Kidney tubule cell (primary cell): ENCODE results near the gene DHX38.

Experiments
- DNase-seq: peaks from one replicate; pipeline ENCODE4 v3.0.0-alpha.2; 2018; ENCODE audit warnings: low spot score

Gene DHX38

GRCh38 chr16:72083778-72084404, 9.8 kb upstream of the DHX38 start:
- peak; percentile 22 for DNase-seq

DNA sequence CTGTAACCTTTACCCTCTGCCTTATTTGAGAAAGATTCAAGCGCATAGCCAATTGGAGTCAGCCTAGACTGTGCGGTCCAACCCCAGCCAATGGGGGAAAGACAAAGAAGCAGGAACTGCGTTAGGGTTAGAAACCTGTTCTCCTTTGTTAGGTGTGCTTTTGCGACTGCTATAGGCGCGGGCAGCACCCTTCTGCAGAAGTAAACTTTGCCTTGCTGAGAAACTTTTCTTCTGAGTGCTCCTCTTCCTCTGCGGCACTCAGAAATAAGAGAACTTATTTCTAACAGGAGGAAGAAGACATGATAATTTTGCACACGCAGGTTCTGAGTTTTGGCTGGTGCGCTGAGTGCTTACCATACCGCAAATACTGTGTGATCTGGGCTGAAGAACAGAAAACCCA, 9.2 kb upstream of the DHX38 start:
- DNase-seq: no peak

GRCh38 chr16:72085002-72085401, 8.6 kb upstream of the DHX38 start:
- DNase-seq: no peak

DNA sequence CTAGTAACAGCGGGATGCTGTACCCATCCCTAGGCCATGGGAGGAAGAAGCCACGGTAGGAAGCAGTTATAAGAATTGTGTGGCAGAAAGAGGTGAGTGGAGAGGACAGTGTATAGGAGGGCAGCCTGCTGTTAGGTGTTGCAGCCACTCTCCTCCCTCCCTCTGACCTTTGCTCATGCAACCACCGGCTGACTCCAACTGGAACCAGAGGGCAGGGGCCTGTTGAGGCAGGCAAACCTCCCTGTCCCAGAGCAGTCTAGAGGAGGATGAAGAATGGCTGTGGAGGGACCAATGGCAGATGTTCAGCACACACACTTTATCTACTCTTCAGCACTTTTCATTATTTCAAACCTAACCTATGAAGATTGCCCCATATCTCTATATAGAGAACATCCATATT, 2.4 kb upstream of the DHX38 start:
- no peak for DNase-seq

DNA sequence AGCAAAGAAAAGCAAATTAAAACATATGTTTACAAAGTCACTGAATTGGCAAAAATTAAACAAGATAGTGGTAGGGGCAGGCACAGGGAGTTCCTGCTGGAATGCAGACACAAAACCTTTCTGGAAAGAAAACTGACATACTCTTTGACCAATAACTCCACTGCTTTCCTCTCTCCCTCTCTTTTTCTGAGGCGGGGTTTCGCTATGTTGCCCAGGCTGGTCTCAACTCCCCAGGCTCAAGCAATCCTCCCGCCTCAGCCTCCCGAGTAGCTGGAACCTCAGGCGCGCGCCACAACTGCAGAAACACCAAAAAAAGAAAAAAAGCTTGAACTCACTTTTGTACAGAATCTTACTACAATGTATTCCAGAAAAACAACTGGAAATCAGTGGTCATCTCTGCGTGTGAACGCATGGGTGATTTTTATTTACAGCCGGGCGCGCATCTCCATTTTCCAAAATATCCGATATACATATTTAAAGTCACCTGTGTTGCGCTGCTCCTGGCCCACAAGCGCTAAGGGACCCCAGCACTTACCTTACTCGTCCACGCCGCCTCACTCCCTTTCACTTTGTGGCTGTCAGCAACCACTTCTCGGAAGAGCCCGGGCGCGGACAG, 707 bp upstream of the DHX38 start:
- DNase-seq: peak; percentile 70

DNA sequence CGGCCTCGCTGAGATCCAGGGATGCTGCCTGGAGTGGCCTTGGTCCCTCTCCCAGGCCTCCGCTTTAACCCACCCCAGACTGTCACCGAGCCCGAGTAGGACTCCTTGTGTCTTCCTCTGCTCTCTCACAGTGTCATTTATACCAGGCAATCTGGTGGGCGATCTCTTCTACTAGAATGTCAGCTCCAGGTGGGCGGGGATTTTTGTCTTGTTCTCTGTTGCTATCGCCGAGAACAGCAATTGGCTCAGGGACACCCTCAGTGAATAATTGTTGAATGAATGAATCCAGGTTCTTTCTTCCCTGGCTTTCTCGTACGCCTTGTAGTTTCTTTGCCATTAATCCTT, 591 bp downstream of the DHX38 start:
- DNase-seq: peak; percentile 15

DNA sequence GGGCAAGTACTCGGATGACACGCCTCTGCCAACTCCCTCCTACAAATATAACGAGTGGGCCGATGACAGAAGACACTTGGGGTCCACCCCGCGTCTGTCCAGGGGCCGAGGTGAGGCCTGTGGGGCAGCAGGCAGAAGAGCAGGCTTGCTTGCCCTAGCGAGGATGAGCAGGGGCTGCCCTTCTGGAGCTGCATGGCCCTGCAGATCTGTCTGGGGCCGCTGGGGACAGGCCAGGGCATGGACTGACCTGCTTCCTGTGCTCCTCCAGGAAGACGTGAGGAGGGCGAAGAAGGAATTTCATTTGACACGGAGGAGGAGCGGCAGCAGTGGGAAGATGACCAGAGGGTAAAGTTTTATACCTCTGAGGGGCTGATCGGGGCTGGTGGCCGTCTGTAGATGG, 5.3 kb downstream of the DHX38 start:
- DNase-seq: no peak

DNA sequence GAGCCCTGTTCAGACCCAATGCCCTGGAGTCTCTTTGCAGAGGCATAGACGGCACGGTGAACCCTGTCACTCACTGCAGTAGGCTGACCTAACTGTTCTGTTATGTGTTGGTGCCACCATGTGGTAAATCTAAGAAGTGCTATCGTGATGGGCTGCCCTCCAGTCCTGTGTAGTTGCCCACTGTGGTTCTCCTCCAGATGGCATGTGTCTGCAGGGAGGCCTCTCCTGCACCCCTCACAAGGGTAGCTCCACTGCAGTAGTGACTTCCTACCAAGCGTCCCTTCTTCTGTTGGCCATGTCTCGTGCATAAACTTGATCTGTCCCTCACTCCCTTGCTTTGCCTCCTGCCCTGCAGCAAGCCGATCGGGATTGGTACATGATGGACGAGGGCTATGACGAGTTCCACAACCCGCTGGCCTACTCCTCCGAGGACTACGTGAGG, 5.8 kb downstream of the DHX38 start:
- DNase-seq: peak; percentile 69

DNA sequence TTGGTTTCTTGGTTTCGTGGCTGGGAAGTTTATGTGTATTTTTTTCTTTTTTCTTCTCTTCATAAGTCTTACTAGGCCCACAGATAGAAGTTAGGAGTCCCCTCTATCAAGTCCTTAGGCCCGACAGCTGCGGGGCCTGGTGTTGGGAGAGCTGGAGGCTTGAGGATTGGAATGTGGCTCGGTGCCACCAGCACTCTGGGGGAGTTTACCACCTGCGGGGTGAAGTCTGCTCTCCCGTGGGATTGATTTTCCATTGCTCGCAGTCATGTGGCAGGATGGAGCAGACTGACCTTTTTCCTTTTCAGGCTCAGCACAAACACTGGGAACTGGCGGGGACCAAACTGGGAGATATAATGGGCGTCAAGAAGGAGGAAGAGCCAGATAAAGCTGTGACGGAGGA, 7.5 kb downstream of the DHX38 start:
- DNase-seq: no peak

GRCh38 chr16:72104905-72105304, 11.3 kb downstream of the DHX38 start:
- no peak for DNase-seq

DNA sequence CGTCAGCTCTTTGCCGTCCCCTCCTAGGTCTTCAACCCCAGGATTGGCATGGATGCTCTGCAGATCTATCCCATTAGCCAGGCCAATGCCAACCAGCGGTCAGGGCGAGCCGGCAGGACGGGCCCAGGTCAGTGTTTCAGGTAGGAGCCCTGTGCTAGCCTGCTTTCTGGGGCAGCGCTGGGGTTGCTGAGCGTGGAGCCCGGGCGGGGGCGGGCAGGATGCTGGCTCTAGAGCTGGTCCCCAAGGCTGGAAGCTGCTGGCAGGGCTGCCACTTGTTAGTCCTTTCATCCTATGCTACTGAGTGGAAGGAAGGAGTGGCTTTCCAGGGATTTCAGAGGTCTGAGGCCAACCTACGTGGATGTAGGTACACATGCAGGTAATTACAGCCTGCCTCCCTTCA, 12.3 kb downstream of the DHX38 start:
- DNase-seq: no peak

DNA sequence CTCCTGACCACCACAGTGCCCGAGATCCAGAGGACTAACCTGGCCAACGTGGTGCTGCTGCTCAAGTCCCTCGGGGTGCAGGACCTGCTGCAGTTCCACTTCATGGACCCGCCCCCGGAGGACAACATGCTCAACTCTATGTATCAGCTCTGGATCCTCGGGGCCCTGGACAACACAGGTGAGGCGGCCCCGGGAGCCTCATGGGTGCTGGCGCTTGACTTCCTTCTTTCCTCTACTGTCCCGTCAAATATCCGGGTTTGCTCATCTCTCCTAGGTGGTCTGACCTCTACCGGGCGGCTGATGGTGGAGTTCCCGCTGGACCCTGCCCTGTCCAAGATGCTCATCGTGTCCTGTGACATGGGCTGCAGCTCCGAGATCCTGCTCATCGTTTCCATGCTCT, 13.7 kb downstream of the DHX38 start:
- DNase-seq: no peak

- no peak for DNase-seq
Observed at GRCh38 chr16:72108353-72109102, 14.9 kb downstream of the DHX38 start.

DNA sequence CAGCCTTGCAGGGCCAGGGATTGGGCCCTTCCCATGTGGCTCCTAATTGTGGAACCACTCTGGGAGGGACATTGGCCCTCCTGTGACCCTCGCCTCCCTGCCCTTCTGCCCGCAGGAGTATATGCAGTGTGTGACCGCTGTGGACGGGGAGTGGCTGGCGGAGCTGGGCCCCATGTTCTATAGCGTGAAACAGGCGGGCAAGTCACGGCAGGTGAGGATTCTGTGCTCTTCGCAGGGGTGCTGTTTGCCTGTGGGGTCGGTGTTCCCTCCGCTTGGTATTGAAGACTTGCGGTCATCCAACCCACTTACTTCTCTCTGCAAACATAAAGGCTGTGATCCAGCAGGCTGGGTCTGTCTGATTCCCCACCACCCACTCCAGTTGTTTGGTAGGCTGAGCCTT, 15.7 kb downstream of the DHX38 start:
- no peak for DNase-seq

DNA sequence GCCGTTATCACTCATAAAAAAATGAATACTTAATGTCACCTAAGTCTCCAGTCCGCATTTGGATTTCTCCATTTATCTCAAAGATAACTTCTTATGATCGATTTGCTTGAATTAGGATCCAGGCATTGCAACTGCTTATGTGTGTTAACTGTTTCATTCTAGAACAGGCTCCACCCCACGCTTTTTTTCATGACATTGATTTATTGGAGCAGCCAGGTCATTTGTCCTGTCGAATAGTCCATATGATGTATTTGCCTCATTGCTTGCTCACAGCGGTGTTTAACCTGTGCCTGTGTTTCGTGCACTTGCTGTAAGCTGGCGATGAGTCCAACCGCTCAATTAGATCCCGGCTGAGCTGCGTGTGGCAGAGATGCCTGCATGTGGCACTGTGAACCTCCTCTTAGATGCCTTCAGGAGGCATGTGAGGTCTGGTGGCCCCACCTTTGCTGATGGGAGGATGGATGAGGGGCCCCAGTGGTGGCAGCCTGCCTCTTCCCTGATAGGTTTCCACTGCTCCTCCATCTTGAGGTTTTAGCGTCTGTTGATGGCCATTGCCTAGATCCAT, 16.4 kb downstream of the DHX38 start:
- DNase-seq: no peak

DNA sequence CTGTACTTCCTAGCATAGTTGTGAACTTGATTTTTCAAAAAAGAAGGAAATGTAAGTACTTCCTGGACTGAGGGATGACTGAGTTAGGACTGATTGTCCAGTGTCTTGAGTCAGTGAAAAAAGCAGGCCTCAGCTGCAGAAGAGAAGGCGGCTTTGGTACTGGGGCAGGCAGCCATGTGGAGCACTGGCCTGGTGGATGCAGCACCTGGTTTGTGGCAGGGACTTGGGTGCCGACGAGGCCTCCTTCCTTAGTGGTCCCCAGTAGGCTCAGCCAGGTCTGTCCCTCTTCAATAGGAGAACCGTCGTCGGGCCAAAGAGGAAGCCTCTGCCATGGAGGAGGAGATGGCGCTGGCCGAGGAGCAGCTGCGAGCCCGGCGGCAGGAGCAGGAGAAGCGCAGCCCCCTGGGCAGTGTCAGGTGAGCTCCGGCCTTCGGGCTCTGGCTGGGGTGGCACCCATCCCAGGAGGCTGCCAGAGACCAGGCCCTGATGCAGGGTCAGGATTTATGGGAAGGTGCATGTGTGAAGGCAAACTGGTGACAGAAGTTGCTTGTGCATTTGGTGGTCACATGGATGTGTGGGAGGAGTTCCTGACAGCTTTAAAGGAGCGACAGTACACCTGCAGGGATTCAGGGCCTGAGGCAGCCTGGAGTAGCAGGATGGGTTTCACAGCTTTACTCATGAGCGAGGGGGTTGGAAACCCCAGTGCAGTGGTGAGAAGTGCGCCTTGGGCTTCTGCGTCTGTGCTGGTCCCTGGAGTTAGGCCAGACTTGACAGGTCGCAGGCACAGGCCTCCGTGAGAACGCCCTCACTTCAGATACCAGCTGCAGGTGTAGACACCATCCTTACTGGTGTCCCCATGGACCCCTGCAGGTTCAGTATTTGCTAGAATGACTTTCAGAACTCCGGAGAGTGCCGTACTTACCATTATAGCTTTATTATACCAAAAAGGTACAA, 17.3 kb downstream of the DHX38 start:
- DNase-seq: no peak

GRCh38 chr16:72111657-72112451, 18.2 kb downstream of the DHX38 start:
- DNase-seq: peak; percentile 22

DNA sequence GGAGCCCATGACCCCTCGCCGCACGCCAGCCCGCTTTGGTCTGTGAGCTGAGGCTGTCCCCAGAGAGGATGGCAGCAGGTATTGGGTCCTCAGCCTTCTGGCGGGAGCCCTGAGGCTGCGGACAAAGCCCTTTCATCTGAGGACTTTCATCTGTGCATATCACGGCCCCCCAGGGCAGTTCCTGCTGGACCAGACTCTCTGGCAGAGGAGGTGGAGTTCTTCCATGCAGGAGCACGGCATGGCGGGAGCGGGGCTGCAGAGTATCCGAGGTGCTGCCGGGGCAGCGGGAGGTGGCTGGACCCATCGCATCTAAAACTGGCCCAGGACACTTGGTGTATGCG, 18.8 kb downstream of the DHX38 start:
- DNase-seq: no peak

DNA sequence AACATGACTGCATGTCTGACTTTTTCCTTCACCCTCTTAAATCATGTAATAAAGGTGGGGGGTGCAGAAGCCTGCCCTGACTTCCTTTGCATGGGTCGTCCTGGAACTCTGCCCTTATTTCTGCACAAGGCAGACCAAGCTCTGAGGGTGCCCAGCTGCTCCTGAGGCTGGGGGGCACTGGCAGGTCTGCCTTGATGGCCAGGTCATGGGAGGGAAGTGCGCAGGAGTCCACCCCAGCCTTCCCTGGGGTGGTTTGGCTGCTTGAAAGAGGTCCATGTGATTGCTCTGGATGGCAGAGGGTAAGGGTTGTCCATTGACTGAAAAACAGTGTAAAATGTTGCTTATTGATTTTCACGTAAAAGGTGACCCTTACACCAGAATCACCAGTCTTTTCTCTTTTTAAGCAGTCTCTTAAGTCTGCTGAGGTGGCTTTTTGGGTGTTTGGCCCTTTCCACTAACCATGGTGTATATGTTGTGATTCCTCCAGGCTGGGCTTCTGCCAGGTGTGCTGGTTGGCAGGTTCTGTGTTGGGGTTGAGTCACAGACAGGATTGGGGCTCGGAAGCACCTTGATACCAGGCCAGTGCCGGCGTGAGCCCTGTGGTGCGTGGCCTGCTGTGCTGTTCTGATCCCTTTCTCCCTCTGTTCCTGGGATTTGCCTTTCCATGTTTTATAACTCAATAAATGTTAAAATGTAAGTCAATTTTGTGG, 19.4 kb downstream of the DHX38 start:
- no peak for DNase-seq

DNA sequence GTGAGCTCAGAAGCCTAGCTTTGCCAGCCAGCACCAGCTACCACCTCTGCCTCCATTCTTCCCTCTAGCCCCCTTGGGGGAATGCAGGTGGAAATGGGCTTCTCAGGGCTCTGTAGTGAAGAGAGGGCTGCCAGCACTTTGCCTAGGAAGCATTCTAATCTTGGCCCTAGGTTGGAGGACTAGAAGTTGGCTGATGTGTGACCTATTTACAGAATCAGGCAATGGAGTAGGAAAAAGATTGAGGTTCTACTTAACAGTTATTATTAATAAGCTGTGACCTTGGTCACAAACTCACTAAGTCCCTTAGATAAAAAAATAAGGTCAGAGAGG, 19.9 kb downstream of the DHX38 start:
- no peak for DNase-seq

DNA sequence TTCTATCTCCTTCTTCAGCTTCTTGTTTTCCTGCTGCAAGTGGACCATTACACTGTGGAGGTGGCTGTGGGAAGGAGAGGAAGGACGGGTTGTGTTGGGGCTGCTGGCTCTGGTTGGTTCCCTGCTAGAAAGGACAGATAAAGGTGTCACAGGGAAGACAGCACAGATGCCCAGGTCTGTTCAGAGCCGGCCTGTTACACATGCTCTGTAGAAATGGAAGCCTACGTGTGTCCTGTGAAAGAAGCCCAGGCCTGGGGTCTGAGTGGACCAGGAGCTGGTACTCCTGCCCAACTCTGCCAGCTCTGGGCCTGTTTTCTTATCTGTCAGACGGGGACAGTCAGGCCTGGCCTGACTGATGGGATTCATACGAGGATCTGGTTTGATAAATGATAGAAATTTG, 26.4 kb downstream of the DHX38 start:
- no peak for DNase-seq
